H1 (cell line): Measurements from ENCODE around the gene FXYD3. TPM values are rescaled to one million over a fixed set of nuclear protein-coding genes. Genes with fewer than 3 reads are reported as not detected.

Experiments used
- BRCA1 ChIP-seq: IDR thresholded peaks from 2 replicates; pipeline ENCODE4 v1.6.1; 2012; ENCODE audit warnings: low read depth, low read length, improper control_type of control experiment
- CBX8 ChIP-seq: fragments of 300-800, 300-1000 bp; sonication (generic); IDR thresholded peaks from 2 replicates; pipeline ENCODE4 v1.7.1; 2016; ENCODE audit warnings: low read depth, low read length, borderline replicate concordance
- CREB1 ChIP-seq: IDR thresholded peaks from 2 replicates; pipeline ENCODE4 v1.6.1; 2012; ENCODE audit warnings: inconsistent platforms
- CTBP2 ChIP-seq: IDR thresholded peaks from 2 replicates; pipeline ENCODE4 v1.7.0; 2011; ENCODE audit warnings: borderline replicate concordance, mild to moderate bottlenecking, moderate library complexity, mixed read lengths, low read length; ENCODE audit not compliant: insufficient read depth, insufficient read length
- EZH2 ChIP-seq: fragments of 200-600 bp; sonication (generic); IDR thresholded peaks from 2 replicates; pipeline ENCODE4 v1.7.1; 2012; ENCODE audit warnings: low read depth, mild to moderate bottlenecking, moderate library complexity, low read length, inconsistent platforms; ENCODE audit not compliant: severe bottlenecking
- HDAC6 ChIP-seq: IDR thresholded peaks from one replicate; pipeline ENCODE4 v1.7.1; 2012; ENCODE audit warnings: low read depth, mild to moderate bottlenecking, inconsistent platforms, low read length, moderate library complexity
- JUN ChIP-seq: IDR thresholded peaks from 2 replicates; pipeline ENCODE4 v1.6.1; 2011; ENCODE audit warnings: low read depth, mild to moderate bottlenecking, improper control_type of control experiment, low read length
- KDM1A ChIP-seq: fragments of 200-600, 300-600 bp; sonication (generic); IDR thresholded peaks from 2 replicates; pipeline ENCODE4 v1.7.1; 2016; ENCODE audit warnings: mild to moderate bottlenecking, low read length, borderline replicate concordance
- KDM4A ChIP-seq: IDR thresholded peaks from one replicate; pipeline ENCODE4 v1.7.1; 2012; ENCODE audit warnings: low read depth, mild to moderate bottlenecking, moderate library complexity, low read length, inconsistent platforms; ENCODE audit not compliant: severe bottlenecking
- PHF8 ChIP-seq: fragments of 200-600 bp; sonication (generic); conservative IDR thresholded peaks from 2 replicates; pipeline ENCODE4 v1.7.1; 2012; ENCODE audit warnings: low read depth, mild to moderate bottlenecking, inconsistent platforms, low read length, moderate library complexity
- RBBP5 ChIP-seq: IDR thresholded peaks from 2 replicates; pipeline ENCODE4 v1.7.1; 2012; ENCODE audit warnings: low read depth, mild to moderate bottlenecking, inconsistent platforms, low read length, moderate library complexity, borderline replicate concordance
- RNF2 ChIP-seq: fragments of 200-900, 300-1000 bp; sonication (generic); IDR thresholded peaks from 2 replicates; pipeline ENCODE4 v1.7.1; 2016; ENCODE audit warnings: borderline replicate concordance, low read depth, mild to moderate bottlenecking, antibody characterized with exemption, low read length; ENCODE audit not compliant: poor library complexity, severe bottlenecking; ENCODE audit errors: missing control alignments
- RXRA ChIP-seq: IDR thresholded peaks from 2 replicates; pipeline ENCODE4 v1.6.1; 2011; ENCODE audit warnings: low read depth, mild to moderate bottlenecking, low read length, moderate library complexity; ENCODE audit not compliant: insufficient read depth
- SIN3A ChIP-seq, 2 experiments: IDR thresholded peaks in 1 of 2; conservative IDR thresholded peaks in 1 of 2; 2 replicates each; pipeline ENCODE4 v1.6.1; 2011 to 2012; ENCODE audit warnings: low read length in 2 of 2, improper control_type of control experiment in 1 of 2, low read depth in 1 of 2, mild to moderate bottlenecking in 1 of 2
- SIX5 ChIP-seq: IDR thresholded peaks from 2 replicates; pipeline ENCODE4 v1.6.1; 2011; ENCODE audit warnings: mild to moderate bottlenecking, low read depth, low read length
- SP1 ChIP-seq: IDR thresholded peaks from 2 replicates; pipeline ENCODE4 v1.6.1; 2011; ENCODE audit warnings: low read depth, low read length
- TBP ChIP-seq: IDR thresholded peaks from 2 replicates; pipeline ENCODE4 v1.6.1; 2011; ENCODE audit warnings: low read depth, low read length, improper control_type of control experiment
- TCF12 ChIP-seq: IDR thresholded peaks from 2 replicates; pipeline ENCODE4 v1.6.1; 2011; ENCODE audit warnings: low read depth, mild to moderate bottlenecking, low read length
- YY1 ChIP-seq: IDR thresholded peaks from 2 replicates; pipeline ENCODE4 v1.6.1; 2011; ENCODE audit warnings: low read depth, mild to moderate bottlenecking, low read length
- polyA plus RNA-seq, 7 experiments: library from polyadenylated mRNA; depleted of rRNA in 3 of 7; stranded (reverse) in 5 of 7; unstranded in 2 of 7; fragments of >200 nt in 5 of 7; fragments of 200-250 nt in 2 of 7; gene quantifications; 1 replicate in 5 of 7; 2 replicates in 1 of 7; 4 replicates in 1 of 7; pipeline versions ENCODE4 v1.2.1 to v1.2.3, GENCODE V29; 2011 to 2013; ENCODE audit warnings: missing spikeins in 2 of 7, mixed read lengths in 2 of 7
- total RNA-seq: library from RNA; stranded (reverse); fragmentation: NEBNext Ultra II Directional; extraction: Animal tissue kit (Norgen Biotek cat#: 25700); gene quantifications from 2 replicates; pipeline ENCODE4 v1.2.1, GENCODE V29; 2021
- TF ChIP-seq, protein P1 (sequence below): IDR thresholded peaks from 2 replicates; pipeline ENCODE4 v1.6.1; 2012; ENCODE audit warnings: inconsistent platforms
- TF ChIP-seq, protein P2 (sequence below), 3 experiments: IDR thresholded peaks; 1 replicate in 2 of 3; 2 replicates in 1 of 3; pipeline versions ENCODE4 v1.5.1 to v1.6.1; 2011; ENCODE audit warnings: low read length in 3 of 3, mild to moderate bottlenecking in 3 of 3, inconsistent platforms in 2 of 3, low read depth in 1 of 3, moderate library complexity in 1 of 3; ENCODE audit not compliant: insufficient read depth in 1 of 3; ENCODE audit errors: control extremely low read depth in 1 of 3

The FXYD3 gene
- total and polyA plus RNA-seq, 2 of the 8 experiments (the other 6 are each of a cell fraction or from before 2014, with no cell fraction given), result 0.33 TPM; not detected in 1

GRCh38 chr19:35153701-35154524 is 38.3 kb downstream of the FXYD3 start (continued):
- no peak for TF ChIP-seq PHF8
- TF ChIP-seq TBP, result no peak
- no peak for TF ChIP-seq EZH2
- peak; percentile 16 for TF ChIP-seq KDM4A
- no peak for TF ChIP-seq SP1
- no peak for TF ChIP-seq SIN3A (conservative IDR thresholded peaks at IDR 0.05 in 1 of 2, IDR thresholded peaks at IDR 0.05 in 1 of 2; ENCODE audit: low read depth in 1 of 2, low read length in 2 of 2)
- no peak for TF ChIP-seq HDAC6
- TF ChIP-seq YY1, result no peak
- TF ChIP-seq RBBP5, result no peak
- TF ChIP-seq BRCA1, result no peak
- TF ChIP-seq SIX5, result no peak
- TF ChIP-seq JUN, result no peak
- TF ChIP-seq, protein P1, sequence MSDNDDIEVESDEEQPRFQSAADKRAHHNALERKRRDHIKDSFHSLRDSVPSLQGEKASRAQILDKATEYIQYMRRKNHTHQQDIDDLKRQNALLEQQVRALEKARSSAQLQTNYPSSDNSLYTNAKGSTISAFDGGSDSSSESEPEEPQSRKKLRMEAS, result 0 out of 2 replicates have a peak, but pooled peaks have one; percentile 22
- TF ChIP-seq RXRA, result no peak
- no peak for TF ChIP-seq KDM1A
- TF ChIP-seq TCF12, result no peak
- no peak for TF ChIP-seq RNF2
- no peak for TF ChIP-seq CTBP2
- TF ChIP-seq CREB1, result peak; percentile 23; the same call in 1 of the 2 replicates
- no peak for TF ChIP-seq CBX8
- TF ChIP-seq, protein P2, sequence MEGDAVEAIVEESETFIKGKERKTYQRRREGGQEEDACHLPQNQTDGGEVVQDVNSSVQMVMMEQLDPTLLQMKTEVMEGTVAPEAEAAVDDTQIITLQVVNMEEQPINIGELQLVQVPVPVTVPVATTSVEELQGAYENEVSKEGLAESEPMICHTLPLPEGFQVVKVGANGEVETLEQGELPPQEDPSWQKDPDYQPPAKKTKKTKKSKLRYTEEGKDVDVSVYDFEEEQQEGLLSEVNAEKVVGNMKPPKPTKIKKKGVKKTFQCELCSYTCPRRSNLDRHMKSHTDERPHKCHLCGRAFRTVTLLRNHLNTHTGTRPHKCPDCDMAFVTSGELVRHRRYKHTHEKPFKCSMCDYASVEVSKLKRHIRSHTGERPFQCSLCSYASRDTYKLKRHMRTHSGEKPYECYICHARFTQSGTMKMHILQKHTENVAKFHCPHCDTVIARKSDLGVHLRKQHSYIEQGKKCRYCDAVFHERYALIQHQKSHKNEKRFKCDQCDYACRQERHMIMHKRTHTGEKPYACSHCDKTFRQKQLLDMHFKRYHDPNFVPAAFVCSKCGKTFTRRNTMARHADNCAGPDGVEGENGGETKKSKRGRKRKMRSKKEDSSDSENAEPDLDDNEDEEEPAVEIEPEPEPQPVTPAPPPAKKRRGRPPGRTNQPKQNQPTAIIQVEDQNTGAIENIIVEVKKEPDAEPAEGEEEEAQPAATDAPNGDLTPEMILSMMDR (IDR thresholded peaks at IDR 0.05; ENCODE audit: control extremely low read depth in 1 of 3, insufficient read depth in 1 of 3, low read depth in 1 of 3, low read length in 3 of 3), result peak; percentile 68 to 80 (median 73)
